ENCODE measurements around the gene GRIK5.

The GRIK5 gene

DNA sequence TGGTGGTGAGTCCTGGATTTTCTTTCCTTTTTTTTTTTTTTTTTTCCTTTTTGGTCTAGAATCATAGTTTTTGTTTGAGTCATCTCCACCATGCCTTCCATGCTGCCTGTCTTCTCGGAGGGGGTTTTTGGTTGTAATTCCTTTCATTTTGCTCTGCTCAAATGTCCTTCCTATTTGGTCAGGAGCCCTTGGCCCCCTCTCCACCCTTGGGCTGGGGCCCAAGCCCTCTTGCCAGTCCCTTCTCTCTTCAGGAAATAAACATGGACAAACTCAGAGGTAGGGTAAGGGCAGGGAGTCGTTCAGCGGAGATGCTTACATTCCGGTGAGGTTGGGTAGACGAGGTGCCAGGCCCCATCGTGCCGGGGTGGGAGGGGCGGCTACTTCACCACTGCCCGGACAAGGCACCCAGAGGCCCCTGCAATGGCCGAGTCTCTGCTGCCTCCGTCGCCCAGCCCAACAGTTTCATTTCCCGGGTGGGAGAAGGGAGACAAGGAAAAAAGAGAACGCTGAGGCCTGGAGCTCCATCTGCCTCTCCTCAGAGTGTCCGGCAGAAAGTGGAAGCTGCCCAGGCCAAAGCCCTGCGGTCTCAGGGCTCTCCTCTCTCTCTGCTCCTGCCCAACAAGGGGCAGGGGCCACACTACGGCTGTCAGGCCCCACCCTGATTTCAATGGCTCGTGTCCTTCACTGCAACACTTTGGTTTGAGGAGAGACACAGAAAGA lies 18.6 kb upstream of the GRIK5 start:
- TF ChIP-seq FOXA1 (IDR thresholded peaks at IDR 0.05), result no peak
- no peak for TF ChIP-seq FOXK2 (IDR thresholded peaks at IDR 0.05)
- TF ChIP-seq ZNF384 (IDR thresholded peaks at IDR 0.05), result no peak
- no peak for TF ChIP-seq NFRKB (IDR thresholded peaks at IDR 0.05)
- no peak for TF ChIP-seq SUZ12 (IDR thresholded peaks at IDR 0.05)
- no peak for TF ChIP-seq BHLHE40 (IDR thresholded peaks at IDR 0.05; ENCODE audit: borderline replicate concordance)
- TF ChIP-seq CTBP1 (IDR thresholded peaks at IDR 0.05; ENCODE audit: borderline replicate concordance), result no peak
- TF ChIP-seq LEF1 (IDR thresholded peaks at IDR 0.05; ENCODE audit: borderline replicate concordance), result no peak
- TF ChIP-seq HDGF (IDR thresholded peaks at IDR 0.05; ENCODE audit: borderline replicate concordance), result no peak
- TF ChIP-seq ELF4 (IDR thresholded peaks at IDR 0.05), result no peak
- no peak for TF ChIP-seq TARDBP (IDR thresholded peaks at IDR 0.05)
- no peak for TF ChIP-seq SP1 (IDR thresholded peaks at IDR 0.05)
- TF ChIP-seq, protein P1, sequence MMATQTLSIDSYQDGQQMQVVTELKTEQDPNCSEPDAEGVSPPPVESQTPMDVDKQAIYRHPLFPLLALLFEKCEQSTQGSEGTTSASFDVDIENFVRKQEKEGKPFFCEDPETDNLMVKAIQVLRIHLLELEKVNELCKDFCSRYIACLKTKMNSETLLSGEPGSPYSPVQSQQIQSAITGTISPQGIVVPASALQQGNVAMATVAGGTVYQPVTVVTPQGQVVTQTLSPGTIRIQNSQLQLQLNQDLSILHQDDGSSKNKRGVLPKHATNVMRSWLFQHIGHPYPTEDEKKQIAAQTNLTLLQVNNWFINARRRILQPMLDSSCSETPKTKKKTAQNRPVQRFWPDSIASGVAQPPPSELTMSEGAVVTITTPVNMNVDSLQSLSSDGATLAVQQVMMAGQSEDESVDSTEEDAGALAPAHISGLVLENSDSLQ (IDR thresholded peaks at IDR 0.05), result no peak
- no peak for TF ChIP-seq FOXM1 (IDR thresholded peaks at IDR 0.05; ENCODE audit: borderline replicate concordance)
- no peak for TF ChIP-seq ARNT (IDR thresholded peaks at IDR 0.05)
- no peak for TF ChIP-seq L3MBTL2 (conservative IDR thresholded peaks at IDR 0.05)
- ChIA-PET CTCF (no interaction called here), POLR2A (no interaction called here)
- no peak for DNase-seq (ENCODE audit: extremely low spot score)

DNA sequence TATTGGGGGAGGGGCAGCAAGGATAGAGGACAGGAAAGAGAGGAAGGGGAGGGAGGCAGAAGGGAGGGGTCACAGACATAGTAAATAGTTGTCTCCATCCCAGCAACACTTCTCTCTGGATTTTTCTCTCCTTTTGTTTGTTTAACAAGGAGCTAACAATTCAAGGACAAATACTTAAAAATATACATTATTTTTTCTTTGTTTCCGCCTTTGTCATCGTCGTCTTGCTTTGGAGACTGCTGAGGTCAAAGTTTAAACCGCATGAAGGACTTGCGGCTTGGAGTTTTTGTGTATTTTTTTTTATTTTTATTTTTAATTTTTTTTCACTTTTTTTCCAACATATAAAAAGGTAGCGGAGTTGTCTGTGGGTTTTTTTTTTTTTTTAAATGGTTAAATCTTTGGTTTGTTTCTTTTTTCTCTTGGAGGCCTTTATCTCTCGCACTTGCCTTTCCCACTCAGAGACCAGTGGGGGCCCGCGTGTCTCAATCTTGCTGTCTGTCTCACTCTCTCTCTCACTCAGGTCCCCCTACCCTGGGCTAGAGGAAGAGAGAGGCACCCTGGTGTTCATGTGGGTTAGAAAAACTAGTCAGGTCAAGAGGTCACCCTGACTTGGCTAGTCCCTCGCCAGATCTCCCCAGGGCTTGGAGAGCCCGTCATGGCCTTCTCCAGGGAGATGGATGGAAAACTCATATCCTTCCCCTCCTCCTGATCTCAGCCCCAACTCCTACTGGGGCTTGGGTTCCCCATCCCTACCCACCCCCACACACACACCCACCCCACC lies 17.0 kb upstream of the GRIK5 start:
- ChIA-PET POLR2A (no interaction called here), CTCF (no interaction called here)
- TF ChIP-seq LEF1 (IDR thresholded peaks at IDR 0.05; ENCODE audit: borderline replicate concordance), result no peak
- TF ChIP-seq ZNF384 (IDR thresholded peaks at IDR 0.05), result no peak
- TF ChIP-seq ARNT (IDR thresholded peaks at IDR 0.05), result no peak
- TF ChIP-seq, protein P1 (IDR thresholded peaks at IDR 0.05), result no peak
- no peak for TF ChIP-seq L3MBTL2 (conservative IDR thresholded peaks at IDR 0.05)
- TF ChIP-seq FOXM1 (IDR thresholded peaks at IDR 0.05; ENCODE audit: borderline replicate concordance), result no peak
- TF ChIP-seq FOXK2 (IDR thresholded peaks at IDR 0.05), result no peak
- TF ChIP-seq TARDBP (IDR thresholded peaks at IDR 0.05), result no peak
- no peak for TF ChIP-seq ELF4 (IDR thresholded peaks at IDR 0.05)
- TF ChIP-seq SP1 (IDR thresholded peaks at IDR 0.05), result no peak
- TF ChIP-seq SUZ12 (IDR thresholded peaks at IDR 0.05), result no peak
- no peak for TF ChIP-seq NFRKB (IDR thresholded peaks at IDR 0.05)
- no peak for TF ChIP-seq FOXA1 (IDR thresholded peaks at IDR 0.05)
- TF ChIP-seq CTBP1 (IDR thresholded peaks at IDR 0.05; ENCODE audit: borderline replicate concordance), result no peak
- no peak for TF ChIP-seq HDGF (IDR thresholded peaks at IDR 0.05; ENCODE audit: borderline replicate concordance)
- no peak for DNase-seq (ENCODE audit: extremely low spot score)

DNA sequence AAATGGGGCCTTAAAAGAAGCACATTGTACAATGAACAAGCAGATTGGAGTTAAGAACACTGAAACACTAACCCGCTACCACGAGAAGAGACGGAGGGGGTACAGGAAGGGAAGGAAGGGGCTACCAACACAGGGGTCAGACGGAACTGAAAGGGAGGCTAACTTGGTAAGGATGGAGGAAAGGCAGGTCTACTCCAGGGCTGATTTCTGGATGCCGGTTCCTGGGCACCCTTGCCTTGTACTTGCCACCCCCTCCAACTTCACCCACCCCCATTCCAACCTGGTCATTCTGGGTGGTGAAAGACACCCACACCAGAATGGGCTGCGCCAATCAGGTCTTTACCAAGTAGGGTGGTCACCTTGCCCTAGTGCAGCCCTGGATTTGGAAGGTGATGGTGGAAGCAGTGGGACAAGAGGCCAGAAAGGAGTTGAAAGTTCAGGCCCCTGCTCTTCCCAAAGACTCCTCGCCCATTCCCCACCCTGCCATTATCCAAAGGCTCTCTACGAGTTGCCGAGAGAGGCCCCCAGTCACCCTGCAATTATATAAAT lies 16.3 kb upstream of the GRIK5 start:
- DNase-seq (ENCODE audit: extremely low spot score), result no peak
- TF ChIP-seq SUZ12 (IDR thresholded peaks at IDR 0.05) (no peak), SP1 (IDR thresholded peaks at IDR 0.05) (no peak), HDGF (IDR thresholded peaks at IDR 0.05; ENCODE audit: borderline replicate concordance) (no peak), FOXK2 (IDR thresholded peaks at IDR 0.05) (no peak), NFRKB (IDR thresholded peaks at IDR 0.05) (no peak), ARNT (IDR thresholded peaks at IDR 0.05) (no peak), ZNF384 (IDR thresholded peaks at IDR 0.05) (no peak), CTBP1 (IDR thresholded peaks at IDR 0.05; ENCODE audit: borderline replicate concordance) (no peak), LEF1 (IDR thresholded peaks at IDR 0.05; ENCODE audit: borderline replicate concordance) (no peak), L3MBTL2 (conservative IDR thresholded peaks at IDR 0.05) (no peak), ELF4 (IDR thresholded peaks at IDR 0.05) (no peak), BHLHE40 (IDR thresholded peaks at IDR 0.05; ENCODE audit: borderline replicate concordance) (no peak), TARDBP (IDR thresholded peaks at IDR 0.05) (no peak), FOXA1 (IDR thresholded peaks at IDR 0.05) (no peak), FOXM1 (IDR thresholded peaks at IDR 0.05; ENCODE audit: borderline replicate concordance) (no peak)
- TF ChIP-seq, protein P1 (IDR thresholded peaks at IDR 0.05), result no peak
- POLR2A ChIA-PET, result no interaction called here
- CTCF ChIA-PET, result no interaction called here

DNA sequence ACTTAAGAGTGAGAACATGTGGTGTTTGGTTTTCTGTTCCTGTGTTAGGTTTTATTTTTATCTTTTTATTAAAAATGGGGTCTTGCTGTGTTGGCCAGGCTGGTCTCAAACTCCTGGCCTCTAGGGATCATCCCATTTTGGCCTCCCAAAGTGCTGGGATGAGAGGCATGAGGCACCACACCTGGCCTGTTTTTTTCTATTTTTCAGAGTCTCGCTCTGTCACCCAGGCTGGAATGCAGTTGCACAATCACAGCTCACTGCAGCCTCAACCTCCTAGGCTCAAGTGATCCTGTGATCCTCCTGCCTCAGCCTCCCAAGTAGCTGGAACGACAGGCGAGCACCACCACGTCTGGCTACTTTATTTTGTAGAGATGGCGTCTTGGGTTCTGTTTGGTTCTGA lies 13.5 kb upstream of the GRIK5 start:
- POLR2A ChIA-PET, result no interaction called here
- TF ChIP-seq FOXA1 (IDR thresholded peaks at IDR 0.05), result no peak
- no peak for TF ChIP-seq SP1 (IDR thresholded peaks at IDR 0.05)
- TF ChIP-seq BHLHE40 (IDR thresholded peaks at IDR 0.05; ENCODE audit: borderline replicate concordance), result no peak
- no peak for TF ChIP-seq HDGF (IDR thresholded peaks at IDR 0.05; ENCODE audit: borderline replicate concordance)
- CTCF ChIA-PET, result no interaction called here
- no peak for DNase-seq (ENCODE audit: extremely low spot score)

DNA sequence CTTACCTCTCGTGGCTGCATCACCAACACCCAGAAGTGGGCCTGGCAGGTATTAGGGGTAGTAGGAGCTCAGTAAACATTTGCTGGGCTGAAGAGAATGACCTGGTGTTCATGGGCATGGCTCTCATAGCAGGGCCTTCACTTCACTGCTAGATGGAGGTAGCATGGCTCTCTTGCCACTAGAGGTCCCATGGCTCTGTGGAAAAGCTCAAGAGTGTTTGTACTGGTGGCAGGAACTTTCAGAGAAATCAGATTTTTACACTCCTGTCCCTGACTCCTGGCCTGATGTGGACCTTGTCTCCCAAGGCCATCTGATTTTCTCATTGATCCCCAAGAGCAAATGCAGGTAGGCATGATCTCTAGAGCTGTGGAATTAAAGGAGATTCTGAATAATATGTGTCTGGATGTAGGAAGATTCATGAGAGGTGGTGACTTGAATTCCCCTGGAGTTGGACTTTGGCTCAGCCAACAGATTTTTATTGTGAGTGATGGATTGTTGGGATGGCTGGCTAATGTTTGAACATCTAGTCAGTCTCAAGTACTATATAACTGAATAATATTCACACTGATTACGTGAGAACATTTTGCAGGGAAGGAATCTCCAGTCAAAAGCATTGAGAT lies 11.7 kb upstream of the GRIK5 start:
- no peak for TF ChIP-seq HDGF (IDR thresholded peaks at IDR 0.05; ENCODE audit: borderline replicate concordance)
- no peak for TF ChIP-seq FOXA1 (IDR thresholded peaks at IDR 0.05)
- no peak for TF ChIP-seq ZNF384 (IDR thresholded peaks at IDR 0.05)
- TF ChIP-seq LEF1 (IDR thresholded peaks at IDR 0.05; ENCODE audit: borderline replicate concordance), result no peak
- no peak for TF ChIP-seq SUZ12 (IDR thresholded peaks at IDR 0.05)
- TF ChIP-seq SP1 (IDR thresholded peaks at IDR 0.05), result no peak
- TF ChIP-seq TARDBP (IDR thresholded peaks at IDR 0.05), result no peak
- TF ChIP-seq, protein P1 (IDR thresholded peaks at IDR 0.05), result no peak
- TF ChIP-seq BHLHE40 (IDR thresholded peaks at IDR 0.05; ENCODE audit: borderline replicate concordance), result no peak
- ChIA-PET CTCF (interaction anchor here (0.9 to 1.2 kb wide), 3 partner anchors 12 to 47 kb away, joined by 3 to 4 read pairs (median 3); no protein-coding TSS in a partner anchor), POLR2A (interaction anchor here (0.6 kb wide), 1 partner anchor 316 kb away, joined by 3 read pairs; no protein-coding TSS in a partner anchor)
- DNase-seq (ENCODE audit: extremely low spot score), result peak; percentile 48
